ENCODE results near the gene PAGE2B. TPM values are rescaled to one million over a fixed set of nuclear protein-coding genes. Genes with fewer than 3 reads are reported as not detected.
"Not testable (repeated sequence)": the region's sequence is repeated elsewhere in the genome, so short reads cannot be mapped to it uniquely, and the experiment has no call there.

The PAGE2B gene
- total RNA-seq, 2 experiments from 2014 or later, result 0.55 to 0.70 TPM

DNA sequence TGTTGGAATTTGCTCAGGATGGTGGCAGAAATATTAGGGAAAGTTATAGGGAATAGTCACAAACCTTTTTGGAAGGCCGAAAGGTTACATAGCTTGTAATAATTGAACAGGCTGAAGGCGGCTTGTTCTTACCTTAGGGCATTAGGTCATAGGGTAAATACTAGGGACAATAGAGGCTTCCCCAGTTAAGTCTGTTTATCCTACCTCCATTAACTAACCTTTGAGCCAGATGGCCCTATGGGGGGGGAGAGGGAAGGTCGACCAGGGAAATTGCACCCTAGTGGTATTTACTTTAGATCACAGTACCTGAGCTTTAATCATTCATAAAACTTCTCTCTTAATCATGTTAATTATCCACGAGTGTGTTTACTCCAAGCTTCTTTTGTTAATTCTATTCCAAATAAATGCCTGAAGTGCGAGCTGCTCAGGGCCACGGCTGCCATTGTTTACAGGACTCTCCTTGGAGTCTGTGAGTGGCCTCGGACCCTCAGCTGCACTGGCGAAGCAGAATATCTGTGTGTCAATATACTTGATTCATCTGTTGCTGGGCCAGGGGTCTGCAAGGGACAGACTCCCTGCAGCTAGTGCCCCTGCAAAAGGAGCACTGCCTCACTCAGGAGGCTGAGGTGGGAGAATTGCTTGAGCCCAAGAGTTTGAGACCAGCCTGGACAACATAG, 36.9 kb downstream of the PAGE2B start:
- no peak overlapping the region for H3K27ac Mint-ChIP-seq
- no peaks in the 10 kb centered on the region for H3K27me3 Mint-ChIP-seq
- no peak for ATAC-seq
- intact Hi-C loops (cut with DNase I, micrococcal nuclease), result no loop called here
- no peak for DNase-seq
- ChIA-PET POLR2A (no interaction called here), CTCF (interaction anchor here (1.0 to 1.2 kb wide), 2 partner anchors 8 to 11 kb away, joined by 3 to 5 read pairs; no protein-coding TSS in a partner anchor)
- H3K4me1 Mint-ChIP-seq, result no peaks in the 10 kb centered on the region
- no peak overlapping the region for H3K4me3 Mint-ChIP-seq
- H3K36me3 Mint-ChIP-seq (ENCODE audit: low read depth), result no peaks in the 10 kb centered on the region
- H3K9me3 Mint-ChIP-seq (ENCODE audit: low read depth), result no peaks in the 10 kb centered on the region

DNA sequence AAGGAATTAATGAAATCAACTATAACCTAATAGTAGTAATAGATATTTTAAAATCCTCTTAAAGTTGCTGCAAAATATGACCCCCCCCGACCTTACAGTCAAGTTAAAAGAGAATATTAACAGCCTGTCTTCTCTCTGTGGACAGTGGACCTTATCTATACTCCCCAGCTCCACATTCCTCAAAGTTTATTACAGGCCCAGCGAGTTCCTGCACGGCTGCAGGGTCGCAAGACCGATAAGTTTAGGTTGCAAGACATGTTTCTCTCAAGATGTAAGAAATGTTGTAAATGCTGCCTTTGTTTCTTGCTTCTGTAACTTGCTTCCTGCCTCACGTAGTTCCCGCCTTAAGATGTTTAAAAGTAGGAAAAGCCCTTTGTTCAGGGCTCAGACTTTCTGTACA, 41.8 kb downstream of the PAGE2B start:
- POLR2A ChIA-PET; H3K36me3 Mint-ChIP-seq (ENCODE audit: low read depth); intact Hi-C loops (cut with DNase I, micrococcal nuclease); H3K27ac Mint-ChIP-seq; ATAC-seq; CTCF ChIA-PET; H3K4me3 Mint-ChIP-seq; DNase-seq; H3K27me3 Mint-ChIP-seq; H3K9me3 Mint-ChIP-seq (ENCODE audit: low read depth): not testable (repeated sequence)
- H3K4me1 Mint-ChIP-seq, result peaks cover 28% of the 10 kb centered on the region

DNA sequence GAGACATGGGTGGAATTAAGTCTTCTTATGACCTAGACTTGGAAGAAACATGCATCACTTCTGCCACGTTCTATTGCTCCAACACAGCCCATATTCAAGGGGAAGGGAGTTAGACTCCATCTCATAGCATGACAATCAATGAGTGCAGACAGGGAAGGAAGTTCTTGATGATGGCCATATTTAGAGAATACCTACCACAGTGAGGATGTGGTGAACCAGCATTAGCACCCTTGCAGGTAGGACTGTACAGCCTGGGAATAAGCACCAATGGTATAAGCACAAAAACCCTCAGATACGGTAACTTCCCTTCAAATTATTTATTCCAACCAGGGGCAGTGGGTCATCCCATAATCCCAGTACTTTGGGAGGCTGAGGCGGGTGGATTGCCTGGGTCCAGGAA, 43.7 kb downstream of the PAGE2B start:
- ATAC-seq, result no peak
- H3K27me3 Mint-ChIP-seq, result no peaks in the 10 kb centered on the region

DNA sequence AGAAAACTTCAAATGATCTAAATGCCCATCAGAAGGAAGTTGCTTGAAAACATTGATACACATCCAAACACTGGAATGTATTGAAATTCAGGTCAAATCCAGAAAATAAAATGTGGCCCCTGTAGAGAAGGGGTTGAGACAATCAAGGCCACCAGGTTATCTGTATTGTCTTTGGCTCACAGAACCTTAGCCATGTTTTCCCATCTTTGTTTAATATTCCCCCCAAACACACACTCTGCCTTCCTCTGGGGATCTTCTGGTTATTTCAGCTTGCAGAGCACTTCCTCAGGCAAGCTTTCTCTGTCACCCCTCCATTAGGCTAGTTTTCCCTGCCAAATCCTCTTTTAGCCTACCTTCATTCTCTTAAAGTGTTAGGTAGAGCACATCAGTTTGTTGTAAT, 44.4 kb downstream of the PAGE2B start:
- no peak for DNase-seq
- ChIA-PET POLR2A (no interaction called here), CTCF (interaction anchor here (0.6 to 1.5 kb wide), 2 partner anchors 8 to 458 kb away, joined by 3 to 5 read pairs; no protein-coding TSS in a partner anchor)
- ATAC-seq, result no peak
- intact Hi-C loops (cut with DNase I, micrococcal nuclease), result no loop called here
- no peaks in the 10 kb centered on the region for H3K36me3 Mint-ChIP-seq (ENCODE audit: low read depth)
- no peaks in the 10 kb centered on the region for H3K9me3 Mint-ChIP-seq (ENCODE audit: low read depth)
- H3K27me3 Mint-ChIP-seq, result no peaks in the 10 kb centered on the region
- no peak overlapping the region for H3K4me3 Mint-ChIP-seq
- no peak overlapping the region for H3K27ac Mint-ChIP-seq
- H3K4me1 Mint-ChIP-seq, result peaks cover 28% of the 10 kb centered on the region

More for the DNA sequence above, 43.7 kb downstream of the PAGE2B start:
- H3K9me3 Mint-ChIP-seq (ENCODE audit: low read depth), result no peaks in the 10 kb centered on the region
- H3K36me3 Mint-ChIP-seq (ENCODE audit: low read depth), result no peaks in the 10 kb centered on the region
- POLR2A ChIA-PET, result no interaction called here
- intact Hi-C loops (cut with DNase I, micrococcal nuclease), result no loop called here
- CTCF ChIA-PET, result no interaction called here
- H3K4me1 Mint-ChIP-seq, result peaks cover 28% of the 10 kb centered on the region
- H3K4me3 Mint-ChIP-seq, result no peak overlapping the region
- no peak overlapping the region for H3K27ac Mint-ChIP-seq
- no peak for DNase-seq

DNA sequence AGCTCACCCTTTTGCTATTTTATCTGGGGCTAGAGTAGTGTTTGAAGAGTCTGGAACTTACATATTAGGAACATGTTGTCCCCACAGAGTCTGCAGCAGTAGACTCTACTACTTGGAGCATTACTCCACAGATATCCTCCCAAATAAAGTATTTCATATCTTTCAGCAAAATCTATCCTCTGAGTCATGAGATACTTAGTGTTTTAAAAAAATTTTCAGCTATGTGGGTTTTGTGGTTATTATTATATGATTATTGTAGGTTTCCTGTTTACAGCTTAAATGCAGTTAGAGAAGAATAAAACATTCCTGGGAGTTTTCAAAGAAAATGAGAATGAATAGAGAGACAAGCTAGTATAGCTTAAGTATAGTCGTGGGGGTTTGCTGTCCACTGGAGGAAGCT, 44.9 kb downstream of the PAGE2B start:
- Mint-ChIP-seq H3K9me3 (ENCODE audit: low read depth) (no peaks in the 10 kb centered on the region), H3K4me1 (peaks cover 28% of the 10 kb centered on the region), H3K36me3 (ENCODE audit: low read depth) (no peaks in the 10 kb centered on the region), H3K4me3 (no peak overlapping the region), H3K27me3 (no peaks in the 10 kb centered on the region), H3K27ac (no peak overlapping the region)
- CTCF ChIA-PET, result interaction anchor here (1.5 kb wide), 1 partner anchor 8 kb away, joined by 5 read pairs; no protein-coding TSS in a partner anchor
- POLR2A ChIA-PET, result no interaction called here
- ATAC-seq (no peak), DNase-seq (no peak)
- intact Hi-C loops (cut with DNase I, micrococcal nuclease), result no loop called here

DNA sequence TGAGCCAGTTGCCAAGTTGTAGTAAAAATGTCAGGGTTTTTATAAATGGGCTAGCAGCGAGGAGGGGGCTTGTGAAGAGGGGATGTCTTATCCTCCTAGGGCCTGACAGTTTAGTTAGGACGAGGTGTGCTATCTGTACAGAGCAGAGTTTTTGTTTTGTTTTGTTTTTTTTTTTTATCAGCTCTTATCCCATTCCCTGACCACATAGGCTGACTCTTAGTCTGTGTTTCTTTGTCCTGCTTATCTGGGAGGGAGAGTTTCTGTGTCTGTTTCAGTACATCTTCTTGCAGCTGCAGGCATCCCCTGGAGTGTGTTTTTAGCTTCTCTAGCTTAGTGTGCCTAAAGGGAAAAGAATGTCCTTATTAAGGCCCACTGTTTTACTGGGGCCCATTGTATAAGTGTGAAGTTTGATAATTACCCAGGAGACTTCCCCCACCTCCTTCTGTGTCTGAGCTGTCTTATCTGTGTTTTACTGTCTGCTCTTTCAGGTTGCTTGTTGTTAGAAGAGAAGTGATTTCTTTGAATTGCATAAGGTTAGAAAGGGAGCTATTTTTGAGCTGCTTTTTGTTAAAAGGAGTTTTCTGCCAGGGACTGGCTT, 46.0 kb downstream of the PAGE2B start:
- Mint-ChIP-seq H3K4me1 (peaks cover 28% of the 10 kb centered on the region), H3K36me3 (ENCODE audit: low read depth) (no peaks in the 10 kb centered on the region), H3K27ac (no peak overlapping the region), H3K9me3 (ENCODE audit: low read depth) (no peaks in the 10 kb centered on the region), H3K27me3 (no peaks in the 10 kb centered on the region), H3K4me3 (no peak overlapping the region)
- CTCF ChIA-PET, result interaction anchor here (1.5 kb wide), 1 partner anchor 9 kb away, joined by 5 read pairs; no protein-coding TSS in a partner anchor
- ATAC-seq (no peak), DNase-seq (no peak)
- POLR2A ChIA-PET, result no interaction called here
- intact Hi-C loops (cut with DNase I, micrococcal nuclease), result no loop called here

DNA sequence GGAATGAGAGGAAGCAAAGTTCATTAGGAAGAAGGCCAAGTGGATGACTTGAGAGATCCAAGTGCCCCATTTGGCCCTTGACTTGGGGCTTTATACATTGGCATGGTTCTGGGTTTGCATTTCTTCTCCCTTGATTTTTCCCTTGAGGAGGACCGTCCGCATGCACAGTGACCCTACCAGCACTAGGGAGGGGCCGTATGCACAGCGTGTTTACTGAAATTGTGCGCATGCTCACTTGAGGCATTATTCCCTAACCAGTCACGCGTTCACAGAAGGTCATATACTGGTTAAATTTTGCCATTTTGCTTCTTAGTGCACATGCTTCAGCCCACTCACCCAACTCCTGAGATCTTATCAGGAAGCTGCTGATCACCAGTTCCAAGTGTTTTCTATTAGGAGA, 49.1 kb downstream of the PAGE2B start:
- H3K27ac Mint-ChIP-seq, result no peak overlapping the region
- DNase-seq, result no peak
- H3K4me1 Mint-ChIP-seq, result peaks cover 23% of the 10 kb centered on the region
- H3K27me3 Mint-ChIP-seq, result no peaks in the 10 kb centered on the region
- H3K9me3 Mint-ChIP-seq (ENCODE audit: low read depth), result no peaks in the 10 kb centered on the region
- ChIA-PET CTCF (interaction anchor here (0.7 kb wide), 1 partner anchor 15 kb away, joined by 3 read pairs; no protein-coding TSS in a partner anchor), POLR2A (no interaction called here)
- no peak overlapping the region for H3K4me3 Mint-ChIP-seq
- intact Hi-C loops (cut with DNase I, micrococcal nuclease), result no loop called here
- ATAC-seq, result no peak
- H3K36me3 Mint-ChIP-seq (ENCODE audit: low read depth), result no peaks in the 10 kb centered on the region

DNA sequence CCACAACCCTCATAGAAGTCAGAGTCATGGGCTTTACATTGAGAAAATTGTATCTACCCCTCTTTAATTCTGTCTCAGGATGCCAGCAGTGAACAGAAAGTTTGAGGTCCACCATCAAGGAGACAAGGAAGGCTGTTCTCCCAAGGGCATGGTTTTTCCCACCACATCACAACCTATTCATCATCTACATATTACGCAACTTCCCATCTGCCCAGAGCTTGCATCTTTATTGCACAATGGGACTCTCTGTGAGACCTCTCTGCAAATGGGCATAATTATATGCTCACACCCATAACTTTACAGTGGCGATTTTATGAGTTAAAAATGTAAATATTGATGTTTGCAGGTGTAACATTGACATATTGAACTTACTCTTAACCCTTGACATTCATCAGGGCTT, 52.9 kb downstream of the PAGE2B start:
- intact Hi-C loops (cut with DNase I, micrococcal nuclease), result no loop called here
- Mint-ChIP-seq H3K4me3 (no peak overlapping the region), H3K9me3 (ENCODE audit: low read depth) (no peaks in the 10 kb centered on the region), H3K27ac (no peak overlapping the region), H3K4me1 (no peaks in the 10 kb centered on the region), H3K27me3 (no peaks in the 10 kb centered on the region), H3K36me3 (ENCODE audit: low read depth) (no peaks in the 10 kb centered on the region)
- no peak for ATAC-seq
- ChIA-PET POLR2A (no interaction called here), CTCF (no interaction called here)
- DNase-seq, result no peak

Other genes starting within 250 kb of the PAGE2B start
- 1 to 10 TPM; 4.8 to 5.5 TPM for gene TRO, start 154.2 kb upstream of the PAGE2B start, total RNA-seq
- gene PFKFB1, start 80.8 kb upstream of the PAGE2B start, total RNA-seq, result under 1 TPM; 0.55 to 0.67 TPM
- gene APEX2, start 74.7 kb upstream of the PAGE2B start, total RNA-seq, result 10 to 100 TPM; 37.7 to 41.4 TPM
- gene ALAS2, start 44.1 kb upstream of the PAGE2B start, total RNA-seq, result not detected
- not detected for gene PAGE2, start 14.0 kb downstream of the PAGE2B start, total RNA-seq
- gene PAGE5, start 145.3 kb downstream of the PAGE2B start, total RNA-seq, result under 1 TPM in 1 of 2 experiments, not detected in 1; 0.49 TPM
- not detected for gene PAGE3, start 189.9 kb downstream of the PAGE2B start, total RNA-seq